Measurements from ENCODE around the gene CBLB.

DNA sequence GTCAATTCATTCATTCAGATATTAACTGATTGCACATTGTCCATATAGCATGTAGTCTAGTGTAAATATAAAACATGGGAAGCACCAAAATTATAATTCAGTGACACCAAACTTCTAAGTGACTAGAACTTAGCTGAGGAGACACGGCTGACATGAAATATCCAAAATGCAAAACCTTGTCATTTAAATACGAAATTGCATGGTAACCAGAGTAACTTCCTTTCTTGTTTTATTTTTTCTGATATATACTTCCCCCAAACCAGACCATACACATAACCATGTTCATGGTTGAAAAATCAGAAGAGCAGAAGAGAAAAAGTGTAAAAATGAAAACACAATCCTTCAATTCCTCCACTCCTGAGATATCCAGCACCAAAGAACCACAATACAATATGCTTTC lies 38.0 kb downstream of the CBLB start:
- TF ChIP-seq, protein P1, sequence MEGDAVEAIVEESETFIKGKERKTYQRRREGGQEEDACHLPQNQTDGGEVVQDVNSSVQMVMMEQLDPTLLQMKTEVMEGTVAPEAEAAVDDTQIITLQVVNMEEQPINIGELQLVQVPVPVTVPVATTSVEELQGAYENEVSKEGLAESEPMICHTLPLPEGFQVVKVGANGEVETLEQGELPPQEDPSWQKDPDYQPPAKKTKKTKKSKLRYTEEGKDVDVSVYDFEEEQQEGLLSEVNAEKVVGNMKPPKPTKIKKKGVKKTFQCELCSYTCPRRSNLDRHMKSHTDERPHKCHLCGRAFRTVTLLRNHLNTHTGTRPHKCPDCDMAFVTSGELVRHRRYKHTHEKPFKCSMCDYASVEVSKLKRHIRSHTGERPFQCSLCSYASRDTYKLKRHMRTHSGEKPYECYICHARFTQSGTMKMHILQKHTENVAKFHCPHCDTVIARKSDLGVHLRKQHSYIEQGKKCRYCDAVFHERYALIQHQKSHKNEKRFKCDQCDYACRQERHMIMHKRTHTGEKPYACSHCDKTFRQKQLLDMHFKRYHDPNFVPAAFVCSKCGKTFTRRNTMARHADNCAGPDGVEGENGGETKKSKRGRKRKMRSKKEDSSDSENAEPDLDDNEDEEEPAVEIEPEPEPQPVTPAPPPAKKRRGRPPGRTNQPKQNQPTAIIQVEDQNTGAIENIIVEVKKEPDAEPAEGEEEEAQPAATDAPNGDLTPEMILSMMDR (IDR thresholded peaks at IDR 0.05), result no peak
- no peak for TF ChIP-seq POLR2A (IDR thresholded peaks at IDR 0.05)
